ENCODE data around the gene TYMP.

- TF ChIP-seq CTCF (IDR thresholded peaks at IDR 0.05) = no peak
- TF ChIP-seq EZH2 (IDR thresholded peaks at IDR 0.05; ENCODE audit: borderline replicate concordance, insufficient read depth, low read depth, low read length, poor library complexity, severe bottlenecking) = no peak
Observed at GRCh38 chr22:50537765-50538164, 8.0 kb upstream of the TYMP start.

Measured in B cell (primary cell).